HPDE6-E6E7 (cell line): Measurements from ENCODE around the gene CRK.
"Not testable (repeated sequence)": the region's sequence is repeated elsewhere in the genome, so short reads cannot be mapped to it uniquely, and the experiment has no call there.

Experiments
- DNase-seq: peaks from one replicate; pipeline ENCODE4 v3.0.0; 2011; ENCODE audit warnings: missing footprints; ENCODE audit errors: extremely low spot score

CRK gene

DNA sequence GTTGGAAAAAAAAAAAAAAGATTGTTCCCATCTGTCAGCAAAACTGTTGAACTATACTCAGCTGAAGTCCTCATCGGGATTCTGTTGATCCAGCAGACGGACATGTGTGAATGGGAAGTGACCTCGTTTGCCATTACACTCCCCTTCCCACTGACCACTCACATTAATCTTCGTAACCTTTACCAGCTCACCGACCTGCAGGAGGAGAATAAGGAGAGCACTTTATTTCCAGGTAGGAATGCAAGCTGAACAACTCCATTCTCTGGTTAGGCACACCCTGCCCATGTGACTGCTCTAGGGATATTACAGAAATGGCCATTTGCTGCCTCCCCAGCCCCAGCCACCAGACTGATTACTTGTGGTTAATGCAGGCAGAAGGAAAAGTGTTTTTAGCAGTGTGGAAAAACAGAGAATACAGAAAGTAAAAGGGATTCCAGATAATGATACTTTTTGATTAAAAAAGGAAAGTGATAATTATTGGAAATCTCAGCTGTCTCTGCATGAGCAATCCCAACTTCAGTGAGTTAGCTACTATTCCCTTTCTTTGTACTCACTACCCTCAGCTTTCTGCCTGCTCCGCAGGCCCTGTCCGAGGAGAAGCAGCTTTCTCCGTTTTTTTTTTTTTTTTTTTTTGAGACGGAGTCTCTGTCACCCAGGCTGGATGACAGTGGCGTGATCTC lies 32.4 kb downstream of the CRK start:
- peak; percentile 53 for DNase-seq

DNA sequence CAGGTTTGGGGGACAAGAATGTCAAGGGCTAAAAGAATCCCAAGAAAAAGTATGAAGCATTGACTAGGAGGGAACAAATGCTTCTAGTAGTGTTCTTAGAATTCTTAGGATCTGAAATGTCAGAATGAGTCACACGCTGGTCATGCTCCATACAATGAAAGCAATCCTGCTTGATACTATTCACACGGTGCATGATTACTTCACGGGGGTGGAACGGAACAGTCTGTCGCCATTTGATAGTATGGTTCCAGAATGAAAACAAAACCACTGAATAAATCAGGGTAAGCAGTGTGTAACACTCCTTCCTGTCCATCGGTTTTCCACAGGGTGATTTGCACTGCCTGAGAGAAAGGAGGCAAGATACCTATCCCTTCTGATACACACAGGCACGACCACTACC lies 33.1 kb downstream of the CRK start:
- DNase-seq, result peak; percentile 95

DNA sequence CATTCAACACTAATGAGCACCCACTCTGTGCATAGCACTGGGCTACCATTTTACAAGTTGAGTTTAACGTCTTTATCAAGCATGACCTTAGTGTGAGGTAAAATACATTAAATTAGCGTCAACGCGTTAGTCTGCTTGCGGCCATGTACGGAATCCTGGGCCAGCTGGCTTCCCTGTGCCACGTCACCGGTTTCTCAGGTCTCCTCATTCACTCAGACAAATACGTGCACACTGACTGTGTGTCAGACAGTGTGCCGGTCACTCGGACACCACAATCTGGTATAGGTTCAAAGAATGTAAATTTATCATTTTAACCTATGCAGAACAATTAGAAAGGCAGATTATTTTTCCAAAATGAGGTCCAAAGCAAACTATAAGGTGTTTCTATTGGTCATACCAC lies 34.6 kb downstream of the CRK start:
- no peak for DNase-seq

DNA sequence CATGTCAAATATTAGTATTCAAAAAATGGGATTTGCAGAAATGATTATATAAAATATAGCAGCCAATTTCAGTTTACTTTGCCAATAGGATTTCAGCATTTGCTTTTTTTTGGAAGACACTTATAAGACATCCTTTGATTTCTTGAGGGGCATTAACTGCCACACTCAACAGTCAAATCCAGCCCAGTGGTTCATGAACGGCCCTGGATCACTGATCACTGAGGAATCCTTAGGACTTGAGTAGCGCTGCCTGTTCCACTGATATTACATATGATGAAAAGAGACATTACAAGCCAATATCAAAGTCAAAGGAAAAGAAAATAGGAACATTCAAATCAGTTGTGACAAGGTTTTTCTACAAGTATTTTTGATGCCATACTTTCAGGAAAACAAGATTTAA lies 35.1 kb downstream of the CRK start:
- no peak for DNase-seq

DNA sequence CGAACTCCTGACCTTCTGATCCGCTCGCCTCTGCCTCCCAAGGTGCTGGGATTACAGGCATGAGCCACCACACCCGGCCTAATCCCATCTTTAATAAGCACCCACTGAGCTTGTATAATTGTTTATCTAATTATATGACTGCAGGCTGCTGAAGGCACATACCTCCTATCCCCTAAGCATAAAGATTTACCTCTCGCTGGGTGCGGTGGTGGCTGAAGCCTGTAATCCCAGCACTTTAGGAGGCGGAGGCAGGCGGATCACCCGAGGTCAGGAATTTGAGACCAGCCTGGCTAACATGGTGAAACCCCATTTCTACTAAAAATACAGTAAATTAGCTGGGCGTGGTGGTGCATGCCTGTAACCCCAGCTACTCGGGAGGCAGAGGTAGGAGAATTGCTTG lies 35.9 kb downstream of the CRK start:
- no peak for DNase-seq

DNA sequence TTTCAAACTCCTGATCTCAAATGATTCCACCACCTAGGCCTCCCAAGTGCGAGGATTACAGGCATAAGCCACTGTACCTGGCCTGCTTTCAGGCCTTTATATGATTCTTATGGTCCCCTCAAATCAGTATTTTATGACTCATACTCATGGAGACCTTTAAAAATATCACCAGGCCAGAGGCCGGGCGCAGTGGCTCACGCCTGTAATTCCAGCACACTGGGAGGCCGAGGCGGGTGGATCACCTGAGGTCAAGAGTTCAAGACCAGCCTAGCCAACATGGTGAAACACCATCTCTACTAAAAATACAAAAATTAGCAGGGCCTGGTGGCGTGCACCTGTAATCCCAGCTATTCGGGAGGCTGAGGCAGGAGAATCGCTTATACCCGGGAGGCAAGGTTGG lies 37.6 kb downstream of the CRK start:
- DNase-seq, result not testable (repeated sequence)

DNA sequence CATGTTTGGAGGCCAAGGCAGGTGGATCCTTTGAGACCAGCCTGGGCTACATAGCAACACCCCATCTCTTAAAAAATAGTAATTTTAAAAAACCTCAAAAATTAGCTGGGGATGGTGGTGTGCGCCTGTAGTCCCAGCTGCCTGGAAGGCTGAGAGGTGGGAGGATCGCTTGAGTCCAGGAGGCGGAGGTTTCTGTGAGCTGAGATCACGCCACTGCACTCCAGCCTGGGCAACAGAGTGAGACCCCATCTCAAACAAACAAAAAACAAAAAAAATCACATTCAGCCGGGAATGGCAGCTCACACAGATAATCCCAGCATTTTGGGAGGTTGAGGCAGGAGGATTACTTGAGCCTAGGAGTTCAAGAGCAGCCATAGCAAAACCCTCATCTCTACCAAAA lies 39.6 kb downstream of the CRK start:
- DNase-seq, result no peak

DNA sequence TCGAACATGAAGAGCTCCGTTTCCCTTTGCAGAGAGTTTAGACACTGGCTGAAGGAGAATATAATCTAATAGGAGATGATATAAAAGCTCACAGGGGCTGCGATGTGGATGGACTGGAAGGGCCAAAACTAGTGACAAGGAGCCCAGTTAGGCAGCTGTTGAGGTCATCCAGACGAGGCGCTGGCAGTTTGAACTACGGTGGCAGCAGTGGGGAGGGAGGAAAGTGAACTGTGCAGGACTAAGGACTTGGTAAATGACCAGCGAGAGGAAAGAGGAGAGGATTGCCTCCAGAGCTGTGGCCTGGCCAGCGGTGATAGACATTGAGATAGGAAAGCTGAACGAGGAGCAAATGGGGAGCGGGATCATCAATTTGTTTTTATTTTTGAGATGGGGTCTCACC lies 41.4 kb downstream of the CRK start:
- DNase-seq, result no peak

DNA sequence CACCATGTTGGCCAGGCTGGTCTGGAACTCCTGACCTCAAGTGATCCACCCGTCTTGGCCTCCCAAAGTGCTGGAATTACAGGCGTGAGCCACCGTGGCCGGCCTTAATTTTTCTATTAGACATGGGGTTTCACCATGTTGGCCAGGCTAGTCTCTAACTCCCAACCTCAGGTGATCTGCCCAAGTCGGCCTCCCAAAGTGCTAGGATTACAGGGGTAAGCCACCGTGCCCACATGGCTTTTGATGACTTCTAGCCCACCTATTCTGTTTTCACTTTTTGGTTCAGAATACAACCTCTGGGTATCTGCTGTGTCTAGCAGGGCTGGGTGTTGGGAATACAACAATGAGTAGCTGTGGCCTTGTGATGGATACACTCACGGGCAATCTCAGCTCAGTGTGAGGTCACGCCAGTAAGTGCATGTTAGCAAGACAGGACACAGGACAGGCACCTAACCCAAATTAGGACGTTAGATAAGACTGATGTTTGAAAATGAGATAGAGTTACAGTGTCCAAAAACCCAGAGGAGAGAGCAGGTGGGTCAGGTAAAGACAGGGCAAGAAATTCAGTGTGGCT lies 41.9 kb downstream of the CRK start:
- DNase-seq, result no peak

DNA sequence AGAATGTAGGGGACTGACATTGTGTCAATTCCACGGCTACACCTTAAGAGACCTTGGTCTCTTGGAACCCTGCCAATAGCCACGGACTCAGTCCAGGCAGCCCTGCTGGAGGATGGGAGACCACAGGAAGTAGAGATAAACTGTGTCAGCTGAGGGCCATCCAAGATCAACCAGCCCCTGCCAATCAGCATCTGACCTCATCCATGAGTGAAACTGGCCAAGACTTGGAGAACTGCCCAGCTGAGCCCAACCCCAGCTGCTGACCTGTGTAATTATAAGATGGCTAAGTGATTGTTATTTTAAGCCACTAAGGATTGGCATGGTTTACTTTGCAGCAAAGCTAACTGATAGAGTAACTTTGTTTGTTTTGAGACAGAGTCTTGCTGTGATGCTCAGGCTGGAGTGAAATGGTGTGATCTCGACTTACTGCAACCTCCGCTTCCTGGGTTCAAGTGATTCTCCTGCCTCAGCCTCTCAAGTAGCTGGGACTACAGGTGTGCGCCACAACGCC lies 42.7 kb downstream of the CRK start:
- DNase-seq, result peak; percentile 52

DNA sequence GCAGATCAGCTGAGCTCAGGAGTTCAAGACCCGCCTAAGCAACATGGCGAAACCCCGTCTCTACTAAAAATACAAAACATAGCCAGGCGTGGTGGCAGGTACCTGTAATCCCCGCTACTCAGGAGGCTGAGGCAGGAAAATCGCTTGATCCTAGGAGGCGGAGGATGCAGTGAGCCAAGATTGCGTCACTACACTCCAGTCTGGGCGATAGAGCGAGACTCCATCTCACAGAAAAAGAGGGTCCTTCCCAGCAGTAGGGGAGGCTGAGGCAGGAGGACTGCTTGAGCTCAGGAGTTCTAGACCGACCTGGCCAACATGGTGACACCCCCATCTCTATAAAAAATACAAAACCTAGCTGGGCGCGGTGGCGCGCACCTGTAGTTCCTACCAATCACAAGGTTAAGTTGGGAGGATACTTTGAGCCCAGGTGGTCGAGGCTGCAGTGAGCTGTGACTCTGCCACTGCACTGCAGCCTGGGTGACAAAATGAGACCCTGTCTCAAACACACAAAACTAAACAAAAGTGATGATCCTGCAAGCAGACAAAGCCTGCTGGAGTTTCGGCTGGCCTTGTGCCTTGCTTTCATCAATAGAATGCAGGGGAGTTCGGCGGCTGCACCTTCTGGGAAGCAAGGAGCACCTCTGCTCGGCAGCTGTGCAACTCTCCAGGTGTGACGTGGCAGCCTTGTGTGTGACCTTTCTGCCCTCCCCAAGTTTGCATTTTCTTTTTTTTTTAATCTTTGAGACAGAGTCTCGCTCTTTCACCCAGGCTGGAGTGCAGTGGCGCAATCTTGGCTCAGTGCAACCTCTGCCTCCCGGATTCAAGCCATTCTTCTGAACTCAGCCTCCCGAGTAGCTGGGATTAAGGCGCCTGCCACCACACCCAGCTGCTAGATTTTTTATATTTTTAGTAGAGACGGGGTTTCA lies 43.6 kb downstream of the CRK start:
- no peak for DNase-seq

DNA sequence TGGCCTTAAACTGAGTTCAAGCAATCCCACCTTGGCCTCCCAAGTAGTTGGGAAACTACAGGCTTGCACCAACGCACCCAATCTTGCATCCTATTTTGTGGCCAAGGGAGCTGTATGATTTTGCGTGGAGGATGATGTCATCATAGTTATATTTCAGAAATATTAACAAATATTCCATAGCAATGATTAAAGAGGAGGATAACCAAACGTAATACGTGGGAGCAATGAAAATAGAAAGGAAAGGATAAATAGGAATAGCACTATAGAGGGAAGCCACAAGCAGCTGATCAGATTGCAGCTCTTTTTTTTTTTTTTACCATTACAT lies 53.8 kb downstream of the CRK start:
- no peak for DNase-seq

DNA sequence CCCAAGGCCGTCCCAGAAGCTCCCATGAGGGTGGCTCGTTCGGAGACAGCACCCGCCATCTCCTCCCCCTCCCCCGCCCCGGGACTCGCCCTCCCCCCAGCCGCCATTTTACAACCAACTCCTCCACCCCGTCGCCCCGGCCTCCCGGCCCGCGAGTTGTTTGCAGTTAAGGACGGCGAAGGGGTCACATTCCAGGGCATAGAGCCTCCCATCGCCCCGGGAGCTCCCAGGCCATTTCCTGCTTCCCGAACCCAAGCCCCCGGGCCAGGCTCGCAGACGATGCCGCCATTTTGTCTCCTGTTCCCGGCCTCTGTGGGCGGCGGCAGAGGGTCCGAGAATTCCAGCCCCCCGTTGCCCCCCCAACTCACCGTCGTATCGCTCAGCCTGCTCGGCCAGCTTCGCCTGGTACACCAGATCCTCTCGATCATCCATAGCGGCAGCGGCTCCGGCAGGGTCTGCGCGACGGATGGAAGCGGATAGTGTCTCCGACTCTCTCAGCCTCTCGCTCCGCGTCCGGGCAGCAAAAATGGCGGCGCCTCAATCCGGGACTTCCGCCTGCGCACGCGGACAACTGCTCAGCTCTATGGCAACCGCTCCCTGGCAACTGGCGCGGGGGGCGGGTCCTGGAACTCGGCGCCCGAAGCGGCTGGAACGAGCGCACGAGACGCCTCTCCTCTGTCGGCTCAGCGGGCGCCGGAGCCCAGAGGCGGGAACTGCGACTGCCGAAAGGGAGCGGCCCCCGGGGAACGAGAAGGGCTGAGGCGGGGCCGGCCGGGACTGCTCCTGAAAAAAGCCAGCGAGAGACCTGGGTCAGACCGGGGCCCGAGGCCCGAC lies 56.1 kb downstream of the CRK start, which contains the start of gene YWHAE:
TSS of gene YWHAE (minus strand) at position 544 of the 834 bp plus-strand sequence. CDS start at position 432, 112 bp downstream.
- DNase-seq, result peak; percentile 90

DNA sequence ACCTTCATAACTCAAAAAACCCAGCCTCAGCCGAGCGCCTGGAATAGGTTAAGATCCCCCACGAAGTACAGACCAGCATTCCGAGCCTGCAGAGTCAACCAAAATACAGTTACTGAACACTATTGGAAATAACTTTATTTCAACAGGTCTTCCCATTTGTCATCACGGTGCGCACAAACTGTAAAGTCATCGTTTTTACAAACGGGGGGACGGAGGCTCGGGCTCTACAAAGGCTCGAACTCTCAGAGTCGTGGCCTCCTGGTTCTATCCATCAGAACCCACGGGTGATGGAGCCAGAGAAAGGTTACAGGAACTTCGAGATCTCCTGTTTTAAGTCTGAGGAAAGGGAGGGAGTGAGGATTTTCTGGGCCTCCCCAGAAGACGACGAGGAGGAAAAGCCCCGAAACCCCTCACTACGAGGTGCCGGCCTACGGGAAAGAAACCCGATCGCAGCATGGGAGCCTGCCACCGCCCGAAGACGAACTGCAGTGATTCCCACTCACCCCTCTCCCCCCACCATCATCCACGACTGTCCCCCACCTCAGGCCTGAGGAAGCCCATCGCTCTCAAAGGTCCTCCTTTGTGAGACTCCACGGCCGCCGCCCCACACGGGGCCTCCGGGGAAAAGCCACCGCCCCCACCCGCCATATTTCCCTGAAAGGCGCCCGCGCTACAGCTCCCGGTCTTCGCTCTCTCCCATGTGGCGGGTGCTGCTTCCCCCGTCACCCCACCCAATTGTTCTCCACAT lies 56.9 kb downstream of the CRK start:
- DNase-seq, result no peak

DNA sequence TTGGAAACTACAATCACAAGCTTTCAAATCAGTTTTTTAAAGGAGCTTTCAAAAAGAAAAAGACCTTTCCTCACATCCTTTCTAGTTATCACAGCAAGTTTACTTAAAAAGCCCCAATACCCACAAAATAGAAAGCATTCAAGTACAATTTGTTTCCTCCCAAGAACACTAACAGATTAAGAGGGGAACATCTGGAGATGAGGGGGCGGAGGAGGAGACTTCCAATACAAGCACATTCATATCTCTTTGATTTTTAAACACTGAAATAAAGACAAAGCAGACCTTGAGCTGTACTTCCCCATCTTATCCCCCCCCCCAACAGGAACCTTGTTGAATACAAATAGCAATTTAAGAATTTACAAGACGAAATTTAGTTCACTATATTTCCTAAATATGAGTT lies 58.0 kb downstream of the CRK start:
- no peak for DNase-seq

DNA sequence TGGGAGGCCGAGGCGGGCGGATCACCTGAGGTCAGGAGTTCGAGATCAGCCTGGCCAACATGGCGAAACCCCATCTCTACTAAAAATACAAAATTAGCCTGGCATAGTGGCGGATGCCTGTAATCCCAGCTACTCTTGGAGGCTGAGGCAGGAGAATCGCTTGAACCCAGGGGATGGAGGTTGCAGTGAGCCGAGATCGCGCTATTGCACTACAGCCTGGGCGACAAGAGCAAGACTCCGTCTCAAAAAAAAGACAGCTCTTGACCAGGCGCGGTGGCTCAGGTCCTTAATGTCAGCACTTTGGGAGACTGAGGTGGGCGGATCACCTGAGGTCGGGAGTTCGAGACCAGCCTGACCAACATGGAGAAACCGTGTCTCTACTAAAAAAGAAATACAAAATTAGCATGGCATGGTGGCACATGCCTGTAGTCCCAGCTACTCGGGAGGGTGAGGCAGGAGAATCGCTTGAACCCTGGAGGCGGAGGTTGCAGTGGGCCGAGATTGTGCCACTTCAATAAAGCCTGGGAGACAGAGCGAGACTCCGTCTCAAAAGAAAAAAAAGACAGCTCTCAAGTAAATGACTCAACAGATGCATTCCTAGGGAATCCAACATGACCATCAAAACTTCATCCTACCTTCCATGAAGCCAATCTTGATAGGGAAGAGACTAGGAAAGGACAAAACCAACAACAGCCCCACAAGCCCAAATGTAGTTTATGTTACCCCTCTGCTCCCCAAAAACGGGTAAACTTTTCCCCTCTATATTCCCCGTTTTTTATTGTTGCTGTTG lies 60.0 kb downstream of the CRK start:
- not testable (repeated sequence) for DNase-seq

DNA sequence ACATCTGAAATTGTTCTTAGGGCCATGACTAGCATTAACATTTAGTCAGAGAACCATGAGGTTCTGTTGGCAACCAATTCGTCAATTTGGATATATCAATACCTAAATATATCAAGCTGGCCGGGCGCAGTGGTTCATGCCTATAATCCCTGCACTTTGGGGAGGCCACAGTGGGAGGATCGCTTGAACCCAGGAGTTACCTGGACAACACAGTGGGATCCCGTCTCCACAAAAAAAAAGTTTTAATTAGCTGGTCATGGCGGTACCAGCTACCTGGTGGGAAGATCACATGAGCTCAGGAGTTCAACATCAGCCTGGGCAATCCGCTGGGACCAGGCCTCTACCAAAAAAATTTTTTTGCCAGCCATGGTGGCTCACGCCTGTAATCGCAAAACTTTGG lies 64.5 kb downstream of the CRK start:
- DNase-seq, result no peak

DNA sequence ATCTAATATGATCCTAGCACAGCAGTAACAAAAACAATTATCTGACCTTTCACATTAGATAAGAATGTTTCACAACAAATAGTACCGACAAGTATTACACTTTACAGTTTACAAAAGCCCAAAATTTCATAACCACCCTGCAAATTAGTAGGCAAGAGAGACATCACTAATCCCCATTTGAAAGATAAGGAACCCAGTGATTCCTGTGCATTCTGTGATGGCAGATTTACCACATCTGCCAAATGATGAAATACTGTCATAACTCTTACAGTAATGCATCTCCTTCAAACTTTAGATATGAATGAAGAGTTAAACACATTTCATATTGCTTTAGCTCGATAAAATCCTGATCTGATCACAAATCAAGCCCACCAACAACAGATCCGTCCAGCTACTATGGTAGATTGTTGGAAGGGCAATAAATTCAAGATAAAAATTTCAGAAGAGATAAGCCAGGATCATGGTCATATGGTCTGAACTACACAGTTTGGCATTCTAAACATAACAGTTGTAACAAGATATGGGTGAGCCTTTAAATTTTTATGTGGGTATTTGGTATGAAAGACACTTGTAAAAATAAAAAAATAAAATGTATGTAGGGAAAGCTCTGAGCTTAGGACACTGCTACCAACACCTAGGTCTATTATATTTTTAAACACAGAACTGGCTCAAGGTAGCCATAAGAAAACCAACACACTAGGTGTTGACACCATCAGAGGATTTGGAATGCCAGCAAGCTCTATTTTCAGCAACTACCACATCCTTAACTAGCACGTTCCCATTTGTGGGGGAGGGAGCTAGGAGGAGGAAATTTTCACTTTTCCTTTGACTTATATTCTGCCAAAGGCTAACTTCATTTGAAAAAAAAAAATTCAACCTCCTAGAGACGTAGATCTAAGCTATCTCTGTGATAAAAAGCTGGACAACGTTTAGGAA lies 65.3 kb downstream of the CRK start:
- no peak for DNase-seq
